ENCODE results near the gene ANKRD31. TPM values are rescaled to one million over a fixed set of nuclear protein-coding genes. Genes with fewer than 3 reads are reported as not detected.

The ANKRD31 gene
- total RNA-seq, 1 experiment from 2014 or later = 0.15 TPM

DNA sequence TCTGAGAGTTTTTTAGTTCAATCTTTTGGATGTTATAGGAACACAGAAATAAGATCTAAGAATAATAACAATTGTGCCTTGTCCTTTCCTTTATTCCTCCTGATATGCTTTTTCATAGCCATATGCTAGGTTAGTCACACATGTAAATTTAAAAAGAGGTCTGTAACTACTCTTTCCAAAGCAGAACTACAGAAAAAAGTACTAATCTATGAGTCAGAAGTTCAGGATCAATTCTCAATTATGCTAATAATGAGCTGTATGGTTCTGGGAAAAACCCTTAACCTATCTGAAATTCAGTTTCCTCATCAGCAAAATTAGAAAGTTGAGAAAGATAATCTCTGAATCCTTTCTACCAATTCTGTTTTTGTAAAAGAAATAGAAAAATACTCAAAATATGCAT is 44.4 kb downstream of the ANKRD31 start:
- Histone ChIP-seq H3K27ac (ENCODE audit: low read depth, low read length, poor library complexity, severe bottlenecking) (no peak overlapping the region), H3K27me3 (replicated peaks; ENCODE audit: insufficient read depth, low read depth, low read length, poor library complexity) (peaks cover 25% of the 10 kb centered on the region), H3K4me1 (ENCODE audit: insufficient read depth, low read length, poor library complexity, severe bottlenecking) (no peaks in the 10 kb centered on the region), H3K36me3 (ENCODE audit: insufficient read depth, low read length, poor library complexity, severe bottlenecking) (no peaks in the 10 kb centered on the region), H3K9me3 (ENCODE audit: low read depth, low read length, poor library complexity, severe bottlenecking) (no peaks in the 10 kb centered on the region), H3K4me3 (ENCODE audit: low read depth, low read length, poor library complexity, severe bottlenecking) (no peak overlapping the region)
- POLR2A ChIA-PET (ENCODE audit: low non-redundant PET) = no interaction called here
- BruUV-seq (replicated peaks) = no TSS peak
- TF ChIP-seq, protein P1, sequence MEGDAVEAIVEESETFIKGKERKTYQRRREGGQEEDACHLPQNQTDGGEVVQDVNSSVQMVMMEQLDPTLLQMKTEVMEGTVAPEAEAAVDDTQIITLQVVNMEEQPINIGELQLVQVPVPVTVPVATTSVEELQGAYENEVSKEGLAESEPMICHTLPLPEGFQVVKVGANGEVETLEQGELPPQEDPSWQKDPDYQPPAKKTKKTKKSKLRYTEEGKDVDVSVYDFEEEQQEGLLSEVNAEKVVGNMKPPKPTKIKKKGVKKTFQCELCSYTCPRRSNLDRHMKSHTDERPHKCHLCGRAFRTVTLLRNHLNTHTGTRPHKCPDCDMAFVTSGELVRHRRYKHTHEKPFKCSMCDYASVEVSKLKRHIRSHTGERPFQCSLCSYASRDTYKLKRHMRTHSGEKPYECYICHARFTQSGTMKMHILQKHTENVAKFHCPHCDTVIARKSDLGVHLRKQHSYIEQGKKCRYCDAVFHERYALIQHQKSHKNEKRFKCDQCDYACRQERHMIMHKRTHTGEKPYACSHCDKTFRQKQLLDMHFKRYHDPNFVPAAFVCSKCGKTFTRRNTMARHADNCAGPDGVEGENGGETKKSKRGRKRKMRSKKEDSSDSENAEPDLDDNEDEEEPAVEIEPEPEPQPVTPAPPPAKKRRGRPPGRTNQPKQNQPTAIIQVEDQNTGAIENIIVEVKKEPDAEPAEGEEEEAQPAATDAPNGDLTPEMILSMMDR (conservative IDR thresholded peaks at IDR 0.05; ENCODE audit: low read depth, low read length) = no peak
- no peak for TF ChIP-seq EZH2 (IDR thresholded peaks at IDR 0.05; ENCODE audit: borderline replicate concordance, low read depth, low read length, poor library complexity, severe bottlenecking)
- CTCF ChIA-PET = no interaction called here
- intact Hi-C loops (cut with micrococcal nuclease; ENCODE audit: unreplicated experiment) = no loop called here
- DNase-seq (ENCODE audit: low spot score) = no peak

DNA sequence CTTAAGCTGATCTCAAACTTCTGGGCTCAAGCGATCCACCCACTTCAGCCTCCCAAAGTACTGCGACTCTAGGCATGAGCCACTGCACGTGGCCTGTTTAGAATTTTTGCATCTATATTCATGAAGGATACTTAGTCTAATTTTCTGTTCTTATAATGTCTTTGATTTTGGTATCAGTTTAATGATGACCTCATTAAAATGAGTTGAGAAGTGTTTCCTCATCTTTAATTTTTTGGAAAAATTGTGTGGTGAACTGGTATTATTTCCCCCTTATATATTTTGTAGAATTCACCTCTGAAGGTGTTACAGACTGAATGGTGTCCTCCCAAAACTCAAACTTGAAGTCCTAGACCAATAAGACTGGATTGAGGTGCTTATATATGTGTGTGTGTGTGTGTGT is 46.5 kb downstream of the ANKRD31 start:
- Histone ChIP-seq H3K27ac (ENCODE audit: low read depth, low read length, poor library complexity, severe bottlenecking) (no peak overlapping the region), H3K9me3 (ENCODE audit: low read depth, low read length, poor library complexity, severe bottlenecking) (no peaks in the 10 kb centered on the region), H3K4me1 (ENCODE audit: insufficient read depth, low read length, poor library complexity, severe bottlenecking) (no peaks in the 10 kb centered on the region), H3K27me3 (replicated peaks; ENCODE audit: insufficient read depth, low read depth, low read length, poor library complexity) (peaks cover 25% of the 10 kb centered on the region), H3K36me3 (ENCODE audit: insufficient read depth, low read length, poor library complexity, severe bottlenecking) (no peaks in the 10 kb centered on the region), H3K4me3 (ENCODE audit: low read depth, low read length, poor library complexity, severe bottlenecking) (no peak overlapping the region)
- BruUV-seq (replicated peaks) = no TSS peak
- ChIA-PET POLR2A (ENCODE audit: low non-redundant PET) (no interaction called here), CTCF (no interaction called here)
- intact Hi-C loops (cut with micrococcal nuclease; ENCODE audit: unreplicated experiment) = no loop called here
- TF ChIP-seq, protein P1 (conservative IDR thresholded peaks at IDR 0.05; ENCODE audit: low read depth, low read length) = no peak
- no peak for TF ChIP-seq EZH2 (IDR thresholded peaks at IDR 0.05; ENCODE audit: borderline replicate concordance, low read depth, low read length, poor library complexity, severe bottlenecking)
- no peak for DNase-seq (ENCODE audit: low spot score)

DNA sequence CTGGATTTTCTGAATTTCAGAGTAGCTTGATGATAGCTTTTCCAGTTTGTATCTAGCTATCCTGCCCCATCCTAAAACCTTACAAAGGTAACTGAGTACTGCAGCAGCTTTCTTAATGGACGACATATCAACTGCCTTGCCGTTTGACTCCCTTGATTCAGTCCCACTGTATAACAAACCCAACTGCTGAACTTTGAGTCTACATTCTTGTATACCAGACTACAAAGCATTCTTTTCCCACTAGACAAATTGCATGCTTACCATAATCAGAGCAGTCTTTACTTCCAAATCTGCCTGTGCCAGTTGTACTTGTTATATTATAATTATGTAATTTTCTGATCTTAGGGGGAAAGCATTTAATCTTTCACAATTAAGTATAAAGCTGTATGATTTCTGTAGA is 47.3 kb downstream of the ANKRD31 start:
- H3K27me3 ChIP-seq (replicated peaks; ENCODE audit: insufficient read depth, low read depth, low read length, poor library complexity) = peaks cover 25% of the 10 kb centered on the region
- H3K4me3 ChIP-seq (ENCODE audit: low read depth, low read length, poor library complexity, severe bottlenecking) = no peak overlapping the region
- H3K9me3 ChIP-seq (ENCODE audit: low read depth, low read length, poor library complexity, severe bottlenecking) = no peaks in the 10 kb centered on the region
- CTCF ChIA-PET = no interaction called here
- TF ChIP-seq, protein P1 (conservative IDR thresholded peaks at IDR 0.05; ENCODE audit: low read depth, low read length) = no peak
- TF ChIP-seq EZH2 (IDR thresholded peaks at IDR 0.05; ENCODE audit: borderline replicate concordance, low read depth, low read length, poor library complexity, severe bottlenecking) = no peak
- DNase-seq (ENCODE audit: low spot score) = no peak
- no peaks in the 10 kb centered on the region for H3K36me3 ChIP-seq (ENCODE audit: insufficient read depth, low read length, poor library complexity, severe bottlenecking)
- H3K27ac ChIP-seq (ENCODE audit: low read depth, low read length, poor library complexity, severe bottlenecking) = no peak overlapping the region
- no peaks in the 10 kb centered on the region for H3K4me1 ChIP-seq (ENCODE audit: insufficient read depth, low read length, poor library complexity, severe bottlenecking)
- POLR2A ChIA-PET (ENCODE audit: low non-redundant PET) = no interaction called here
- intact Hi-C loops (cut with micrococcal nuclease; ENCODE audit: unreplicated experiment) = no loop called here
- no TSS peak for BruUV-seq (replicated peaks)

Measured in A673 (cell line).